Measurements from ENCODE around the gene CYP46A1. TPM values are rescaled to one million over a fixed set of nuclear protein-coding genes. Genes with fewer than 3 reads are reported as not detected.

The CYP46A1 gene
- polyA plus RNA-seq, 2 donors, result 0.16 to 0.20 TPM

DNA sequence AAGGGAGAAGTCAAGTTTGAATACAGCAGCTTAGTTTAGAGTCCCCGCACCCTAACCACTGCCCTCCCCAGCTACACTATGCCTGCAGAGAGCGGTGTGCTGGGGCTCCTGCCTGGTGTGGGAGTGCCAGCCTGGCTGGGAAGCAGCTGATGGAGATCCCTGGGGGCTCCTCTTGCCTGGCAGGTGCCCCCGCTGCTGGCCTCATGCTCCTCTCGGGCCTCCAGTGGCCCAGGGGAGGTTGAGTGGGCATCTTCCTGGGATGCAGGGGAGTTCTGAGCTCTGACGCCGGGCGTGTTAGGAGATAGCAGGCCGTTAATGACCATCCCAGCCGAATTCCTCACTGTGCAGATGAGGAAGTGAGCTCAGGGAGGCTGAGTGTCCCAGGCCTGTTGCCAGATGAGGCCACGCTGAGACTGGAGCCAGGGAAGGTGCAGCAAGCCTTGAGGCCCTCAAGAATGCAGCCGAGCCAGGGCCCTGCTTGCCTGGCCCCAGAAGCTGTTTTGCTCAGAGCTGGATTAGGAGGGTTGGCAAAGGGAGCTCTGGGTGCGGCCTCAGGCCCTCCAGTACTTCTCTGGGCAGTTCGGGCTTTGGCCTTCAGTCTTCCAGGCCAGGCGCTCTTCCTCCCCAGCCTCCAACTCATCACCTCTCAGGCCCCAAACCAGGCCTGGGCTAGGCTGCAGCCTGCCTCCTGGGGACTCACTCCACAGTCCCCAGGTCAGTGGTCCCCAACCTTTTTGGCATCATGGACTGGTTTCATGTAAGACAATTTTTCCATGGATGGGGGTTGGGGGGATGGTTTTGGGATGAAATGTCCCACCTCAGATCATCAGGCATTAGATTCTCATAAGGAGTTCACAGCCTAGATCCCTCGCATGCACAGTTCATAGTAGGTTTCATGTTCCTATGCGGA, 6.6 kb upstream of the CYP46A1 start:
- Histone ChIP-seq H3K27me3 (ENCODE audit: control insufficient read depth in 1 of 2, insufficient read depth in 2 of 2, low read length in 2 of 2) (no peaks in the 10 kb centered on the region), H3K36me3 (ENCODE audit: control insufficient read depth in 2 of 2, insufficient read depth in 2 of 2, low read length in 1 of 2) (no peaks in the 10 kb centered on the region), H3K27ac (ENCODE audit: low read depth in 2 of 2, low read length in 1 of 2) (no peak overlapping the region), H3K9me3 (ENCODE audit: control insufficient read depth in 2 of 2, insufficient read depth in 1 of 2, low read depth in 1 of 2, low read length in 1 of 2) (peaks cover 5 to 15% of the 10 kb centered on the region in 2 donors), H3K4me1 (ENCODE audit: control insufficient read depth in 2 of 2, insufficient read depth in 2 of 2, low read length in 1 of 2) (no peaks in the 10 kb centered on the region), H3K4me3 (ENCODE audit: low read depth in 1 of 2, low read length in 2 of 2) (no peak overlapping the region)
- 85 to 87% methylated on average over 16 of the region's 16 CpGs for WGBS, 2 donors

DNA sequence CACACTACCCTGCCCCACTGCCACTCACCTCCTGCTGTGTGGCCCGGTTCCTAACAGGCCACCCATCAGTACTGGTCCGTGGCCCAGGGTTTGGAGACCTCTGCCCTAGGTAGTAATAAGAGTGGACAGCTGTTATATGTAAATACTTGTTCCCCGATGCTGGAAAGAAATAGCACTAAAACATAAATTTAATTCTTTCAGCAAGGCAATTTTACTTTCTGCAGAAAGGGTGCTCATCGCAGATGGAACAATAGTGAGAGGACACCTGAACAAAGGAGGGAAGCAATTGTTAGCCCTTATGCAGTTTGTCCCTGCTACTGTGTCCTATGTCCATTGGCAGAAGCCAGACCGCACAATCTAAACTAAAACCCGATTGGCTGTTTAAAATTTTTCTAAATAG, 5.9 kb upstream of the CYP46A1 start:
- Histone ChIP-seq H3K4me1 (ENCODE audit: control insufficient read depth in 2 of 2, insufficient read depth in 2 of 2, low read length in 1 of 2) (peaks cover 0 to 7% of the 10 kb centered on the region in 2 donors), H3K27ac (ENCODE audit: low read depth in 2 of 2, low read length in 1 of 2) (no peak overlapping the region), H3K27me3 (ENCODE audit: control insufficient read depth in 1 of 2, insufficient read depth in 2 of 2, low read length in 2 of 2) (no peaks in the 10 kb centered on the region), H3K9me3 (ENCODE audit: control insufficient read depth in 2 of 2, insufficient read depth in 1 of 2, low read depth in 1 of 2, low read length in 1 of 2) (peaks cover 5 to 15% of the 10 kb centered on the region in 2 donors), H3K4me3 (ENCODE audit: low read depth in 1 of 2, low read length in 2 of 2) (no peak overlapping the region), H3K36me3 (ENCODE audit: control insufficient read depth in 2 of 2, insufficient read depth in 2 of 2, low read length in 1 of 2) (no peaks in the 10 kb centered on the region)
- 93 to 96% methylated on average over 6 of the region's 6 CpGs for whole genome bisulfite sequencing, 2 donors

- H3K36me3 ChIP-seq (ENCODE audit: control insufficient read depth in 2 of 2, insufficient read depth in 2 of 2, low read length in 1 of 2), result no peaks in the 10 kb centered on the region
- H3K27me3 ChIP-seq (ENCODE audit: control insufficient read depth in 1 of 2, insufficient read depth in 2 of 2, low read length in 2 of 2), result no peaks in the 10 kb centered on the region
- WGBS, 2 donors, result 90 to 94% methylated on average over 2 of the region's 2 CpGs
- H3K4me3 ChIP-seq (ENCODE audit: low read depth in 1 of 2, low read length in 2 of 2), result no peak overlapping the region
- H3K4me1 ChIP-seq (ENCODE audit: control insufficient read depth in 2 of 2, insufficient read depth in 2 of 2, low read length in 1 of 2), result peaks cover 0 to 10% of the 10 kb centered on the region in 2 donors
- no peak overlapping the region for H3K27ac ChIP-seq (ENCODE audit: low read depth in 2 of 2, low read length in 1 of 2)
- H3K9me3 ChIP-seq (ENCODE audit: control insufficient read depth in 2 of 2, insufficient read depth in 1 of 2, low read depth in 1 of 2, low read length in 1 of 2), result peaks cover 5 to 15% of the 10 kb centered on the region in 2 donors
These were observed 5.0 kb upstream of the CYP46A1 start for GRCh38 chr14:99679111-99679510.

DNA sequence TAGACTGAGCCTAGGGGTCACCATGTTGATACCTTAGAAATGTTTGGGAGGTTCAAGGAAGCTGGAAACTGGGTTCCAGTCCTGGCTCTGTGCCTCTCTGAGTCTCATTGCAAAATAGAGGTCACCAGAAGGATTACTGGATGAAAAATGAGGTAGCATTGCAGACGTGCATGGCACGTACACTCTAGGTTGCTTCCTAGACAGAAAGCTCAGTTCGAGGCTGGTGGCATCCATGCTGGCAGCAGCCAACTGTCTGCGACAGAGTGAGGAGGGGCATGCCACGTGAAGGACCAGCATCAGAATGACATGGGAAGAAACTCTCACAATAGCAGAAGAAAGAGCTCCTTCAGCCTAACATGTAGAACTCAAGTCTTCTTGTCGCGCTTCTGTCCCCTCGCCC, 4.6 kb upstream of the CYP46A1 start:
- no peak overlapping the region for H3K27ac ChIP-seq (ENCODE audit: low read depth in 2 of 2, low read length in 1 of 2)
- H3K4me1 ChIP-seq (ENCODE audit: control insufficient read depth in 2 of 2, insufficient read depth in 2 of 2, low read length in 1 of 2), result peaks cover 0 to 11% of the 10 kb centered on the region in 2 donors
- 76 to 78% methylated on average over 8 of the region's 8 CpGs for WGBS, 2 donors
- H3K27me3 ChIP-seq (ENCODE audit: control insufficient read depth in 1 of 2, insufficient read depth in 2 of 2, low read length in 2 of 2), result no peaks in the 10 kb centered on the region
- H3K9me3 ChIP-seq (ENCODE audit: control insufficient read depth in 2 of 2, insufficient read depth in 1 of 2, low read depth in 1 of 2, low read length in 1 of 2), result peaks cover 5 to 15% of the 10 kb centered on the region in 2 donors
- H3K36me3 ChIP-seq (ENCODE audit: control insufficient read depth in 2 of 2, insufficient read depth in 2 of 2, low read length in 1 of 2), result no peaks in the 10 kb centered on the region
- H3K4me3 ChIP-seq (ENCODE audit: low read depth in 1 of 2, low read length in 2 of 2), result no peak overlapping the region

GRCh38 chr14:99679996-99680395, 4.1 kb upstream of the CYP46A1 start:
- no peaks in the 10 kb centered on the region for H3K36me3 ChIP-seq (ENCODE audit: control insufficient read depth in 2 of 2, insufficient read depth in 2 of 2, low read length in 1 of 2)
- H3K4me3 ChIP-seq (ENCODE audit: low read depth in 1 of 2, low read length in 2 of 2), result no peak overlapping the region
- 65 to 69% methylated on average over 5 of the region's 5 CpGs for WGBS, 2 donors
- H3K4me1 ChIP-seq (ENCODE audit: control insufficient read depth in 2 of 2, insufficient read depth in 2 of 2, low read length in 1 of 2), result peaks cover 0 to 13% of the 10 kb centered on the region in 2 donors
- H3K27me3 ChIP-seq (ENCODE audit: control insufficient read depth in 1 of 2, insufficient read depth in 2 of 2, low read length in 2 of 2), result no peaks in the 10 kb centered on the region
- H3K27ac ChIP-seq (ENCODE audit: low read depth in 2 of 2, low read length in 1 of 2), result no peak overlapping the region
- H3K9me3 ChIP-seq (ENCODE audit: control insufficient read depth in 2 of 2, insufficient read depth in 1 of 2, low read depth in 1 of 2, low read length in 1 of 2), result peaks cover 5 to 15% of the 10 kb centered on the region in 2 donors

DNA sequence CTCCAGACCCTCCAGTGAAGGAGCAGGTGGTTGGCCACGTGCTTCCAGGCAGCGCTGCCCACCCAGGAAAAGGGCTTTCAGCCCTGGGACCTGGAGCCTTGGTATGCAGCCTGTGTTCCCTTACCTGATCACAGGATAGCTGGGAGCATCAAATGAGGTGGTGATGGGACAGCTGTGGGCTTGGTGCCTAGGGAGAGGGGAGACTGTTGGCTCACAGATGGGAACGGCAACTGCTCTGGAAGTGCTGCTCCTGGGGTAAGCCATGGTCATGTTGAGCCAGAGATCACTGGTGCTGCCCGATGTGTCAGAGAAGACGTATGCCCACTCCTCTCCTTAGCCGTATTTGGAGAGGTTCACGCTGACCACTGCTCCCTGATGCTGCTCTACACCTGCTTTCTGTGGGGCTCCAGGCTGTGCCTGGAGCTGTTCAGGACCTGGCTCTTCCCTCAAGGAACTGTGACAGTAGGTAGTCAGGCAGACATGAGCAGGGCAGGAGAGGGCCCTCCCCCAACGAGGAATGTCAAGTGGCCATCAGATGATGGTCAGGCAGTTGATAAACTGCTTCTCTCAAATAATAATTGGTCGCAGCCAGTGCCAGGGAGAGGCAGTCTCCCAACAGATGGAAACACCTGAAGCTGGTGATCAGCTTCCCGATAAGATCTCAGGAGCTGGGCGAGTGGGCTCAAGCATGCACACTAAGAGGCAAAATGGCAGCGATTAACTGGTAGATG, 2.8 kb upstream of the CYP46A1 start:
- Histone ChIP-seq H3K36me3 (ENCODE audit: control insufficient read depth in 2 of 2, insufficient read depth in 2 of 2, low read length in 1 of 2) (no peaks in the 10 kb centered on the region), H3K9me3 (ENCODE audit: control insufficient read depth in 2 of 2, insufficient read depth in 1 of 2, low read depth in 1 of 2, low read length in 1 of 2) (peaks cover 5 to 12% of the 10 kb centered on the region in 2 donors), H3K4me1 (ENCODE audit: control insufficient read depth in 2 of 2, insufficient read depth in 2 of 2, low read length in 1 of 2) (peaks cover 0 to 13% of the 10 kb centered on the region in 2 donors), H3K4me3 (ENCODE audit: low read depth in 1 of 2, low read length in 2 of 2) (no peak overlapping the region), H3K27me3 (ENCODE audit: control insufficient read depth in 1 of 2, insufficient read depth in 2 of 2, low read length in 2 of 2) (no peaks in the 10 kb centered on the region), H3K27ac (ENCODE audit: low read depth in 2 of 2, low read length in 1 of 2) (no peak overlapping the region)
- WGBS, 2 donors, result 81 to 83% methylated on average over 12 of the region's 12 CpGs

GRCh38 chr14:99681832-99682148, 2.3 kb upstream of the CYP46A1 start:
- H3K36me3 ChIP-seq (ENCODE audit: control insufficient read depth in 2 of 2, insufficient read depth in 2 of 2, low read length in 1 of 2), result no peaks in the 10 kb centered on the region
- H3K4me3 ChIP-seq (ENCODE audit: low read depth in 1 of 2, low read length in 2 of 2), result no peak overlapping the region
- H3K27me3 ChIP-seq (ENCODE audit: control insufficient read depth in 1 of 2, insufficient read depth in 2 of 2, low read length in 2 of 2), result no peaks in the 10 kb centered on the region
- H3K27ac ChIP-seq (ENCODE audit: low read depth in 2 of 2, low read length in 1 of 2), result no peak overlapping the region
- peaks cover 5 to 12% of the 10 kb centered on the region in 2 donors for H3K9me3 ChIP-seq (ENCODE audit: control insufficient read depth in 2 of 2, insufficient read depth in 1 of 2, low read depth in 1 of 2, low read length in 1 of 2)
- 73 to 79% methylated on average over 11 of the region's 11 CpGs for WGBS, 2 donors
- H3K4me1 ChIP-seq (ENCODE audit: control insufficient read depth in 2 of 2, insufficient read depth in 2 of 2, low read length in 1 of 2), result peaks cover 0 to 13% of the 10 kb centered on the region in 2 donors

DNA sequence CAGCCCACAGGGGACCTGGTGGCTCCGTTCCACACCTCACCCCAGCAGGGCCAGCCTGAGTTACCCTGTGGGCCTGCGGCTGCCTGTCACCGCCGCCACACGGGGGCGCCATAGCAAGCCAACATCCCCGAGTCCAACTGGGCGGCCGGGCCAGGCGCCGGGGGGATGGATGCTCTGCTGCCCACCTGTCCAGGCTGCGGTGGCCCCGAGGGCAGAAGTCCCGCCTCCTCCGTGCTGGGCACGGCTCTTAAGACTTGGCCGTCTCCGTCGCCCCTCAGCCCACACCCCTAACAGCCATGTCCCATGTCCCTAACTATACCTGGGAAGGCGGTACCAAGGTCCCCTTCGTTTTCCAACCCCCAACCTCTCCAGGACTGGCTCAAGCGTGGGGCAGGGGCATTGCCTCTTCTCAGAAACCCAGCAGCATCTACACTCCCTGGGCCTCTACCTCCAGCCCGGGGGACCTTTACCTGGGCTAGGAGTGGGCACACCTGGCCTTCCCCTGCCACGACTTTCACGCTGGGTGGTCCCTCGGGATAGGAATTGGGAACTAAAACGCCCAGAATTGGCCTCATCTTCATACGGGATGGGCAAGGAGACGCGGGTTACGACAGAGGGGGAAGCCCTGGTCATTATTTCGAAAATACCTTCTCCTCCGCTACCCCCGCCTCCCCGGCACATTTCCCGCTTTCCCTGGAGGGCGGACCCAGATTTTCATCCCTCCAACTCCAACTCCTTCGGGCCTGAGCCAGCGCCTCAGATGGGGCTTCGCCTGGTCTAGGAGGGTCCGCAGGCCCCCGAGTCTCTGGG, 1.1 kb upstream of the CYP46A1 start:
- Histone ChIP-seq H3K27me3 (ENCODE audit: control insufficient read depth in 1 of 2, insufficient read depth in 2 of 2, low read length in 2 of 2) (no peaks in the 10 kb centered on the region), H3K4me1 (ENCODE audit: control insufficient read depth in 2 of 2, insufficient read depth in 2 of 2, low read length in 1 of 2) (peaks cover 0 to 14% of the 10 kb centered on the region in 2 donors), H3K36me3 (ENCODE audit: control insufficient read depth in 2 of 2, insufficient read depth in 2 of 2, low read length in 1 of 2) (no peaks in the 10 kb centered on the region), H3K9me3 (ENCODE audit: control insufficient read depth in 2 of 2, insufficient read depth in 1 of 2, low read depth in 1 of 2, low read length in 1 of 2) (peaks cover 4 to 6% of the 10 kb centered on the region in 2 donors), H3K4me3 (ENCODE audit: low read depth in 1 of 2, low read length in 2 of 2) (peak overlapping the region; percentile 51 to 61), H3K27ac (ENCODE audit: low read depth in 2 of 2, low read length in 1 of 2) (peak overlapping the region; percentile 78)
- 1% methylated on average over 41 to 42 of the region's 42 CpGs for WGBS, 2 donors

- peak overlapping the region; percentile 51 to 61 for H3K4me3 ChIP-seq (ENCODE audit: low read depth in 1 of 2, low read length in 2 of 2)
- H3K27ac ChIP-seq (ENCODE audit: low read depth in 2 of 2, low read length in 1 of 2), result no peak overlapping the region
- H3K4me1 ChIP-seq (ENCODE audit: control insufficient read depth in 2 of 2, insufficient read depth in 2 of 2, low read length in 1 of 2), result peaks cover 0 to 16% of the 10 kb centered on the region in 2 donors
- H3K27me3 ChIP-seq (ENCODE audit: control insufficient read depth in 1 of 2, insufficient read depth in 2 of 2, low read length in 2 of 2), result no peaks in the 10 kb centered on the region
- no peaks in the 10 kb centered on the region for H3K9me3 ChIP-seq (ENCODE audit: control insufficient read depth in 2 of 2, insufficient read depth in 1 of 2, low read depth in 1 of 2, low read length in 1 of 2)
- H3K36me3 ChIP-seq (ENCODE audit: control insufficient read depth in 2 of 2, insufficient read depth in 2 of 2, low read length in 1 of 2), result no peaks in the 10 kb centered on the region
- WGBS, 2 donors, result 5 to 6% methylated on average over 38 to 45 of the region's 45 CpGs
These were observed 374 bp downstream of the CYP46A1 start for GRCh38 chr14:99684410-99684934.

All from esophagus (tissue), 2 donors.